GM10847 (cell line): ENCODE results near the gene TRPC4.

ENCODE experiments used
- POLR2A ChIP-seq: IDR thresholded peaks from 2 replicates; pipeline ENCODE4 v1.6.1; 2011; ENCODE audit not compliant: insufficient read length; ENCODE audit errors: extremely low read depth

Gene TRPC4

DNA sequence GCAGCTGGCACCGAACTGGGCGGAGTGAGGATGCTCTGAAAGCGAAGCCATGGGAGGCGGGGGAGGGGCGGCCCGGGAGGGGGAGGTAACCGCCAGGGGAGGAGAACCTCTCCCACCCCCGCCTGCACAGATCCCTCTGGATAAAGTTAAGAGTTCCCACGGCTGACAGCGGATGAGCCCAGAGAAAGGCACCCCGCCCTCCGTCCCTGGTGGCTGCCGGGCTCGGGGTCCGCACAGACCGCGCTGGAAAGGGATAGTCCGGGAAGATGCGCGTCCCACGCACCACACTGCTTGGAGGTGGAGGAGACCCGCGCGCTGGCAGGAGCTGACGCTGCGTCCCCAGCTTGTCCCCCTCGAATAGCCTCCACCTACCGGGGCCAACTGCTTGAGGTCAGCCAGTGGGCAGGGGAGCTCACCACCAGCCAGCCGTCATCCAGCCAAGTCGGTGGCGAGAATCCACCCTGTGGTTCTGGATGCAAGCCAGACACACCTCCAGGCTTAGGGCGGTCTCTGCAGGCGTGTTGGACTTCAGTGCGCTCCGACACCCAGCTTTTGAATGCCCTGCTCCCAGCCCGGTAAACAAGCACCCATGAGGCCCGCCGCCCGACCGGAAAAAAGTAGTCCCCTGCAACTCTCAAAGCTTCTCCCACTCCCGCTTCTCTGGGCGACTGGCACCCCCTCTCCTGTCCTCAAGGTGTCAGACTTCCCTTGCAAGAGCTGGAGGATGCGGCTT lies at the start of gene TRPC4:
Gene TRPC4, minus strand, starts transcription at position 17 of the 733 bp plus-strand sequence. CDS start 86,439 bp downstream, outside the sequence.
- TF ChIP-seq POLR2A = no peak

GRCh38 chr13:37918751-37919150 lies 49.2 kb upstream of the TRPC4 start:
- no peak for TF ChIP-seq POLR2A

- no peak for TF ChIP-seq POLR2A
Measured at GRCh38 chr13:37918116-37918714, 48.6 kb upstream of the TRPC4 start.

GRCh38 chr13:37914781-37915391 lies 45.3 kb upstream of the TRPC4 start:
- TF ChIP-seq POLR2A = no peak

DNA sequence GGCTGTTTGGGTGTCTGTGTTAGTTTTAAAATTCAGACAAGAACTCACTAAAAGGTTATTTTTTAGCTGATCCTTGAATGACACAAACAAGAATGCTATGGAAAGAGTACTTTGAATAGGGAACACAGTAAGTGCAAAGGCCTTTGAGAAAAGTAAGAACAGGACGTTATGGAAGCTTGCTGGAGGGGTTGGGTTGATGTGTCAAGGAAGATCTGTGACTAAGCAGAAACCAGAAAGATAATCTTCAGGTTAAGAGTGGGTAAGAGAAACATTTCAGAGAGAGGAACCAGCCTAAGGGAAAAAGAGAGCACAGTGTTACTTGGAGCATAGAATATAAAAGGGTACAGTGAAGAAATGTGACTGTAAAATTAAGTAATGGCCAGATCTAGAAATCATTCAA lies 41.2 kb upstream of the TRPC4 start:
- no peak for TF ChIP-seq POLR2A

GRCh38 chr13:37906880-37907279 lies 37.3 kb upstream of the TRPC4 start:
- no peak for TF ChIP-seq POLR2A

- TF ChIP-seq POLR2A = no peak
Measured at GRCh38 chr13:37905736-37906135, 36.2 kb upstream of the TRPC4 start.

- TF ChIP-seq POLR2A = no peak
Measured at GRCh38 chr13:37899753-37900152, 30.2 kb upstream of the TRPC4 start.

GRCh38 chr13:37893321-37893720 lies 23.7 kb upstream of the TRPC4 start:
- no peak for TF ChIP-seq POLR2A

GRCh38 chr13:37889820-37890219 lies 20.2 kb upstream of the TRPC4 start:
- no peak for TF ChIP-seq POLR2A

- TF ChIP-seq POLR2A = no peak
Measured at GRCh38 chr13:37889102-37889501, 19.5 kb upstream of the TRPC4 start.

GRCh38 chr13:37886879-37887278 lies 17.3 kb upstream of the TRPC4 start:
- TF ChIP-seq POLR2A = no peak

GRCh38 chr13:37884674-37885073 lies 15.1 kb upstream of the TRPC4 start:
- TF ChIP-seq POLR2A = no peak

GRCh38 chr13:37884026-37884425 lies 14.5 kb upstream of the TRPC4 start:
- TF ChIP-seq POLR2A = no peak

GRCh38 chr13:37878921-37879320 lies 9.3 kb upstream of the TRPC4 start:
- no peak for TF ChIP-seq POLR2A

GRCh38 chr13:37878496-37878895 lies 8.9 kb upstream of the TRPC4 start:
- no peak for TF ChIP-seq POLR2A
